COLO829 (cell line): ENCODE results near the gene CYP3A5.
"Not testable (repeated sequence)": the region's sequence is repeated elsewhere in the genome, so short reads cannot be mapped to it uniquely, and the experiment has no call there.

Source experiments
- DNase-seq: peaks from one replicate; pipeline ENCODE4 v3.0.0; 2012; ENCODE audit warnings: low spot score

CYP3A5 gene

DNA sequence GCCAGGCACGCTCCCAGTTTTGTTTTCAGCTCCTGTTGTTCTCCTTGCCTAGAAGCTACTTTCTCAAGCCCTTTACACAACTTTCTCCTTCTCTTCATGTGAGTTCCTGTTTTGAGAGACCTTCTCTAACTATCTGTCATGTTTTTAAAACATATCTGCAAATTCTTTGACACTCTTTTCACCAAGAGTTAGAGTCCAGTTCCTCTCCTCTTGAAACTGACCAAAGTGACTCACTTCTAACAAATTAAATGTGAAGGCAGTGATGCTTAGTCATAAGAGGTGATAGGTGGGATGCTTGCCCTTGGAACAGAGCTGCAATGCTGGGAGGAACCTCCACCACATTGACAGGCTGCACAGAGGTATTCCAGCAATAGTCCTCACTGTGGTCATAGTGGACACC, 37.8 kb downstream of the CYP3A5 start:
- DNase-seq: no peak

GRCh38 chr7:99639267-99639666, 40.5 kb downstream of the CYP3A5 start:
- no peak for DNase-seq

- no peak for DNase-seq
These were observed 41.1 kb downstream of the CYP3A5 start for GRCh38 chr7:99638731-99639130.

DNA sequence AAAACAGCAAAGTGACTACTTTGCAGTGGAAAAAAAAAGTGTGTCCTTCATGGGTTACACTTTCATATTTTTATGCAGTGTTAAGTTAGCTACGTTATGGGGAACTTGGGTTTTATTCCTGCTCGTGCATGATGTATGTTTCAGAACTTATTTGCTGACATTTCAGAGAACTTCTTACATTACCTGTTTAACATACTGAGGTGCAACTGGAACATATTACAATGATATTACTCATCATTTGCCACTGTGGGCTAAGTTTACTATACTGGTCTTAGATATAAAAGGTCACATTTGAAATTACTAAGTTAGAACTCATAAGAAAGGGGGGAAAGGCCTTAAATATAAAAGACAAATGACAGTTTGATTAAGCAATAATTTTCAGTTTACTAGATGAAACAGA, 42.4 kb downstream of the CYP3A5 start:
- not testable (repeated sequence) for DNase-seq

- no peak for DNase-seq
These were observed 48.3 kb downstream of the CYP3A5 start for GRCh38 chr7:99631295-99632109.

DNA sequence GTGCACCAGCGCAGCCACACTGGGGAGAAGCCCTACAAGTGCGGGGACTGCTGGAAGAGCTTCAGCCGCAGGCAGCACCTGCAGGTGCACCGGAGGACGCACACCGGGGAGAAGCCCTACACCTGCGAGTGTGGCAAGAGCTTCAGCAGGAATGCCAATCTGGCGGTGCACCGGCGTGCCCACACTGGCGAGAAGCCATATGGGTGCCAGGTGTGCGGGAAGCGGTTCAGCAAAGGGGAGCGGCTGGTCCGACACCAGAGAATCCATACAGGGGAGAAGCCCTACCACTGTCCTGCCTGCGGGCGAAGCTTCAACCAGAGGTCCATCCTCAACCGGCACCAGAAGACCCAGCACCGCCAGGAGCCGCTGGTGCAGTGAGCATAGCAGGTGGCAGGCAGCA, 50.2 kb downstream of the CYP3A5 start:
- no peak for DNase-seq

DNA sequence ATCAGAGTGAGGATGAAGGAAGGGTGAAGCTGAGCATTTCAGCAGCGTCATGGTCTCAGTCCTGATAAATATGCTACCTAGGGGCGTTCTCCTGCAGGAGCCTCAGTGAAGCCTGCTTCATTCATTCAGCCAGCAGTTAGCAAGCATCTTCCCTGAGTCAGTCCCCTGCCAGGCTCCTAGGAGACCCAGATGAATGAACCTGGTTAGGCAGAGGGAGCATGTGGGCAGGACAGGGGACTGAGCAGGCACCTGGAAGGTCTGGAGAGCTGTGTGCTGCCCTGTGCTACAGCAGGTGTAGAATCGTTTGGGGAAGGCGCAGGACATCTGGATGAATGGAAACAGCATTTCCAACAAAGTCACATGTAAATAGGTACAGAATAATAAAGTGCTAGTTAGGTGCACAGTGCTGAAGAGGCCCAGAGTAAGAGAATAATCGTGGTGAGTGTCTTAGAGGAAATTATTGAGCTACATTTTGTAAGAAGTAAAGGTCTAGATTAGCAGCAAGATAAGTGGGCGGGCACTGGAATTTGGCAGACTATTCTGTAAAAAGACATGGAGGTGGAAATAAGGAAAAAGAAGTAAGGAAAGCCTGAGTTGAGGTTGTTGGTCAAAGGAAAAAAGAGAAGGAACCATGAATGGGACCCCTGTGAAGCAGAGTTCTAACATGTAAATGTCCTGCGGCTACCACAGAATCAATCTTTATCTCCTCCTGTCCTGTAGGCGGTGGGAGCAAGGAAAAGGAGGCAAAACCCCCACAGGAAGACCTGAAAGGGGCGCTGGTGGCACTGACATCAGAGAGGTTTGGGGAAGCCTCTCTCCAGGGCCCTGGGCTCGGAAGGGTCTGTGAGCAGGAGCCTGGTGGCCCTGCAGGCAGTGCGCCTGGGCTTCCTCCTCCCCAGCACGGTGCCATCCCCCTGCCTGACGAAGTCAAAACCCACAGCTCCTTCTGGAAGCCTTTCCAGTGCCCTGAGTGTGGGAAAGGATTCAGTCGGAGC, 51.0 kb downstream of the CYP3A5 start:
- no peak for DNase-seq

- DNase-seq: no peak
These were observed 52.3 kb downstream of the CYP3A5 start for GRCh38 chr7:99627513-99627912.

DNA sequence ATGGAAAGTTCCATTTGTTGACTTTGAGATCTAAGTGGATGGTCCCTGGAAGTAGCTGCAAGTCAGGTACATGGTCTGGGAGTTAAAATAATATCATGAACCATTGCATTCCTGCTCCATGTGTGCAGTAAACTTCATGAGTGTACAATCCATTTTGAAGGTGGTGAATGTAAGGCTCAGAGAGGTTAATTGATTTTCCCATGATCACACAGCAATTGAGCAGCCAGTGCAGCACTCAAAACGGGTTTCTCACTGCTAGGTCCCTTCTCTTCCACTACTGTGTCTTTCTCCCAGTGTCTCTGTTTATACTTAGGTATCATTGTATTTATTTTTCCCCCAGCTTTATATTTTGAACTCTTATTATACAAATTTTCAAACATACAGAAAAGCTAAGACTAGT, 53.1 kb downstream of the CYP3A5 start:
- no peak for DNase-seq

- DNase-seq: no peak
These were observed 53.8 kb downstream of the CYP3A5 start for GRCh38 chr7:99625961-99626360.

DNA sequence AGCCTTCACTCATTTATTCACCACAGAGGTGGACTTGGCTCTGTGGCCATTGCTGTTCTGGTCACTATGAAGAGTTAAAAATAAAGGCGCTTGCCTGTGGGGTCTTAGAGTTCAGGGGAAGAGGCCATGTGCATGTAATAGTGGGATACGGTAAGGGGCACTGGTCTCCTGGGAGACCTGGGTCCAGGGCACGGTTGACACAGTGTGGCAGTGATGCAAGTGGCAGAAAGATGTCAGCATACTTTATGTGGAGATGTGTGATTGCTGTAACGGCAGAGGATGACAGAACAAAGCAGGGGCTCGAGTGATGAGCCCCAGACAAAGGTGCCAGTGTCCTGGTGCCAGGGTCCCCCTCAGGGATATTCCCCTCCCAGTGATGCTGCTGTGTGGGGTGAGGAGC, 54.5 kb downstream of the CYP3A5 start:
- DNase-seq: no peak

DNA sequence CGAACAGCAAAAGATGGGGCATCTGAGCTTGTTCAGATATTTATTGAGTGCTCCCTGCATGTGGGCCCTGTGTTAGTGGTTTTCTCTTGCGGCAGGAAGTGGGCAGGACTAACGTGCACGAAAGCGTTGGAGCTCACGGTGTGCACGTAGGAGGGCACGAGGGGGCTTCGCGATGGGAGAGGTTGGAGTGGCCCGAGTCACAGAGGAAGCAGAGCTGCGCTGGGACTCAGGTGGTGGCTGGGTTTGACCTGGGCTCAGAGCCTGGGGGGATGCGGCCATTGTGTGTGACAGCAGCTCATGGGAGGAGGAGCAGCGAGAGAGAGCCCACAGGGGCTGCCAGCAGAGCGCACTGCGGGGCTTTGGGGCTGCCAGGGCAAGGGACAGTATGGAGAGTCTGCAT, 55.3 kb downstream of the CYP3A5 start:
- no peak for DNase-seq

DNA sequence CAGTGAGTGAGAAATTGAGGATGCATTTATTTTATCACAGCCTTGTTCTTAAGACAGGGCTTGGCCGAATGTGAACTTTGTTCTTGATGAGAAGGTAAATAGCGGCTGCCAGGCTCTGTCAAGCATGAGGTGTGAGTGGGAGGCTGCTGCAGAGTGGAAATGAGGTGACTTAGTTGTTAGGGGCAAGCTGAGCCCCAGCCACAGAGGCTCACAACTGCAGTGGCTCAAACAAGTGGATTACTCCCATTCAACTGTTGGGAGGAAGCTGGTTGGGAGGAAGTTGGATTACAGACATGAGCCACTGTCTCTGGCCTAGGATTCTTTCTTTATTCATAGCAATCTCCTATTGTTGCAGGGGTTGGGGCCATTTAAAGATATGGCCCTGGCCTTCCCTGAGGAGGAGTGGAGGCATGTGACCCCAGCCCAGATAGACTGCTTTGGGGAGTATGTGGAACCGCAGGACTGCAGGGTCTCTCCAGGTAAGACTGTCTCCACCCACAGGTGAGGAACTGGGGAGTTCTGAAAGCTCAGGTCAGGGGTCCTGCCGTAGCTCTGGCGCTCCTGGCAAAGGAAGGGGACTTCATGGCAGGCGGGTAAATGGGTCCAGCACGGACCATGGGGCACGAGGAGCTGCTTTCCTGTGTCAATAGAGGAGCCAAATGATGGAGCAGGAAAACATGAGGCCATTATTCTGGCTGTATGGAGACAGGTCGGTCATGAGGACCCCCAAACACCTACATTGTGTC, 55.9 kb downstream of the CYP3A5 start:
- DNase-seq: no peak

- DNase-seq: no peak
These were observed 56.6 kb downstream of the CYP3A5 start for GRCh38 chr7:99623091-99623693.

DNA sequence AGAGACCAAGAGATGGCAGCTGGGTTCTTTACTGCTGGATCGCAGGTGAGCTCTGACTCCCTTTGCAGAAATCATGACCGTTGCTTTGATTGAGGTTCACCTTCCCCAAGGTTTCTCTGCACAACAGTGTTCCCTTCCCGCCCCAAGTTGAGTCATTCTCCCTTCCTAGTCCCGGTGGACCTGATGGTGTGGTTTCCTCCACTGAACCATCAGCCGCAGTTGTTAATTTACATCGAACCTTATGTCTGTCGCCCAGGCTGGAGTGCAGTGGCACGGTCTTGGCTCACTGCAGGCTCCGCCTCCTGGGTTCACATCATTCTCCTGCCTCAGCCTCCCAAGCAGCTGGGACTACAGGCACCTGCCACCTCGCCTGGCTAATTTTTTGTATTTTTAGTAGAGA, 57.2 kb downstream of the CYP3A5 start:
- no peak for DNase-seq

- DNase-seq: no peak
These were observed 58.5 kb downstream of the CYP3A5 start for GRCh38 chr7:99621271-99621670.

GRCh38 chr7:99619571-99620130, 60.1 kb downstream of the CYP3A5 start:
- no peak for DNase-seq

GRCh38 chr7:99618726-99619125, 61.1 kb downstream of the CYP3A5 start:
- peak; percentile 73 for DNase-seq

- DNase-seq: no peak
These were observed 62.5 kb downstream of the CYP3A5 start for GRCh38 chr7:99617192-99617781.

GRCh38 chr7:99616359-99617191, 63.2 kb downstream of the CYP3A5 start, which contains the start of gene ZSCAN25:
TSS of gene ZSCAN25 (plus strand) at chr7:99616946. CDS start at chr7:99619607, 2,661 bp downstream.
- DNase-seq: peak; percentile 97
